Coronary artery (tissue), 2 donors: ENCODE measurements around the gene SMG6.

Source experiments
- DNase-seq: peaks from one replicate; pipeline ENCODE4 v3.0.0-alpha.2; 2017; ENCODE audit warnings: low spot score
- H3K27ac ChIP-seq, 2 donors: fragments of 200-600 bp; sonication (generic); one replicate each; pipeline ENCODE4 v1.5.1; 2016 to 2019
- H3K4me3 ChIP-seq: fragments of 200-600 bp; sonication (generic); 2 replicates; pipeline ENCODE4 v1.5.1; 2016; ENCODE audit warnings: mild to moderate bottlenecking, moderate library complexity
- CTCF ChIP-seq: fragments of 200-600 bp; sonication (generic); IDR thresholded peaks from one replicate; pipeline ENCODE4 v1.5.1; 2019; ENCODE audit warnings: antibody characterized with exemption

SMG6 gene

GRCh38 chr17:2040219-2040827 is 263.3 kb downstream of the SMG6 start:
- no peak for TF ChIP-seq CTCF
- no peak for DNase-seq
- no peak overlapping the region for H3K4me3 ChIP-seq
- H3K27ac ChIP-seq, result no peak overlapping the region

- Histone ChIP-seq H3K4me3 (no peak overlapping the region), H3K27ac (no peak overlapping the region)
- TF ChIP-seq CTCF, result no peak
- no peak for DNase-seq
Measured at GRCh38 chr17:2037155-2037554, 266.4 kb downstream of the SMG6 start.

GRCh38 chr17:2035541-2036488 is 267.8 kb downstream of the SMG6 start:
- no peak for TF ChIP-seq CTCF
- DNase-seq, result no peak
- H3K4me3 ChIP-seq, result no peak overlapping the region
- no peak overlapping the region for H3K27ac ChIP-seq

GRCh38 chr17:2034806-2035540 is 268.6 kb downstream of the SMG6 start:
- Histone ChIP-seq H3K27ac (no peak overlapping the region), H3K4me3 (no peak overlapping the region)
- DNase-seq, result no peak
- TF ChIP-seq CTCF, result no peak

- no peak overlapping the region for H3K27ac ChIP-seq
- no peak overlapping the region for H3K4me3 ChIP-seq
- DNase-seq, result no peak
- TF ChIP-seq CTCF, result no peak
Measured at GRCh38 chr17:2034157-2034556, 269.4 kb downstream of the SMG6 start.

- Histone ChIP-seq H3K4me3 (no peak overlapping the region), H3K27ac (no peak overlapping the region)
- no peak for TF ChIP-seq CTCF
- DNase-seq, result no peak
Measured at GRCh38 chr17:2033153-2033552, 270.4 kb downstream of the SMG6 start.
